Measurements from ENCODE around the gene C12orf75.

GRCh38 chr12:105413911-105414487 is 83.5 kb downstream of the C12orf75 start:
- TF ChIP-seq CTCF (IDR thresholded peaks at IDR 0.05) (no peak), POLR2A (IDR thresholded peaks at IDR 0.05) (no peak)
